H1 (cell line): Measurements from ENCODE around the gene KRT81. TPM values are rescaled to one million over a fixed set of nuclear protein-coding genes. Genes with fewer than 3 reads are reported as not detected.

Experiments
- CTCF ChIA-PET: fragments of 300-600 bp; sonication (Branson Sonifier 250); formaldehyde crosslinking; loops from one replicate; lab custom pipeline; 2021; ENCODE audit not compliant: partially characterized antibody; lab: Charles Lee
- POLR2A ChIA-PET: fragments of 300-600 bp; sonication (Branson Sonifier 250); formaldehyde crosslinking; loops from one replicate; lab custom pipeline; 2021; ENCODE audit warnings: inconsistent platforms; ENCODE audit not compliant: partially characterized antibody; lab: Charles Lee
- DNase-seq, 2 experiments: peaks; one replicate each; pipeline versions ENCODE4 v3.0.0 to v3.0.0-alpha.2; 2010 to 2022; ENCODE audit warnings: low spot score in 2 of 2, low read depth in 1 of 2, mixed read lengths in 1 of 2
- FAIRE-seq: peaks from 2 replicates; lab custom pipeline; 2011; peaks lifted over from hg19 to GRCh38; lab: Jason Lieb, UNC
- H2AFZ ChIP-seq: 2 replicates; pipeline ENCODE4 v1.8.1; 2012; ENCODE audit warnings: low read length, inconsistent platforms
- H2AK5ac ChIP-seq: 2 replicates; pipeline ENCODE4 v1.6.1; 2013; ENCODE audit warnings: low read depth, low read length
- H2BK120ac ChIP-seq: replicated peaks from 2 replicates; pipeline ENCODE3; 2013; ENCODE audit warnings: low read depth, low read length, inconsistent platforms
- H2BK12ac ChIP-seq: 2 replicates; pipeline ENCODE4 v1.6.1; 2013; ENCODE audit warnings: low read depth, low read length
- H2BK15ac ChIP-seq: 2 replicates; pipeline ENCODE4 v1.6.1; 2013; ENCODE audit warnings: low read length
- H2BK20ac ChIP-seq: 2 replicates; pipeline ENCODE4 v1.6.1; 2013; ENCODE audit warnings: low read length
- H2BK5ac ChIP-seq: 2 replicates; pipeline ENCODE4 v1.6.1; 2013; ENCODE audit warnings: low read depth, low read length
- H3K14ac ChIP-seq: 2 replicates; pipeline ENCODE4 v1.6.1; 2013; ENCODE audit warnings: inconsistent platforms; ENCODE audit not compliant: insufficient read length
- H3K18ac ChIP-seq: 2 replicates; pipeline ENCODE4 v1.6.1; 2013; ENCODE audit warnings: low read length; ENCODE audit errors: extremely low read depth
- H3K23ac ChIP-seq: 2 replicates; pipeline ENCODE4 v1.6.1; 2013; ENCODE audit warnings: inconsistent platforms; ENCODE audit not compliant: insufficient read length
- H3K23me2 ChIP-seq: 2 replicates; pipeline ENCODE4 v1.6.1; 2013; ENCODE audit warnings: low read depth, low read length
- H3K27ac ChIP-seq: 2 replicates; pipeline ENCODE4 v1.6.1; 2011; ENCODE audit warnings: low read depth, low read length, inconsistent platforms
- H3K27me3 ChIP-seq, 4 experiments: replicated peaks in 1 of 4; 1 replicate in 1 of 4; 2 replicates in 3 of 4; pipeline versions ENCODE4 v1.6.1 to v1.8.1; 2011 to 2013; ENCODE audit warnings: low read length in 3 of 4, mild to moderate bottlenecking in 3 of 4, inconsistent platforms in 2 of 4, mixed read lengths in 2 of 4, moderate library complexity in 1 of 4; ENCODE audit not compliant: control insufficient read depth in 3 of 4, insufficient read depth in 3 of 4; ENCODE audit errors: extremely low read depth in 1 of 4
- H3K36me3 ChIP-seq, 4 experiments: 2 replicates each; pipeline versions ENCODE4 v1.6.1 to v1.8.1; 2011 to 2013; ENCODE audit warnings: mild to moderate bottlenecking in 4 of 4, low read length in 3 of 4, moderate library complexity in 2 of 4, control low read depth in 1 of 4, inconsistent platforms in 1 of 4; ENCODE audit not compliant: insufficient read depth in 4 of 4, control insufficient read depth in 2 of 4
- H3K4ac ChIP-seq: replicated peaks from 2 replicates; pipeline ENCODE3; 2013; ENCODE audit warnings: low read length, low read depth, mixed read lengths, inconsistent platforms; ENCODE audit not compliant: insufficient read length
- H3K4me1 ChIP-seq, 4 experiments: replicated peaks in 1 of 4; 1 replicate in 1 of 4; 2 replicates in 3 of 4; pipeline versions ENCODE4 v1.6.1 to v1.8.1; 2011 to 2013; ENCODE audit warnings: low read length in 3 of 4, inconsistent platforms in 2 of 4, mixed read lengths in 1 of 4; ENCODE audit not compliant: insufficient read depth in 4 of 4, control insufficient read depth in 3 of 4
- H3K4me2 ChIP-seq, 2 experiments: 2 replicates each; pipeline versions ENCODE4 v1.6.1 to v1.8.1; 2011 to 2013; ENCODE audit warnings: low read depth in 2 of 2, low read length in 2 of 2, control low read depth in 1 of 2, inconsistent platforms in 1 of 2, mild to moderate bottlenecking in 1 of 2; ENCODE audit not compliant: insufficient read depth in 1 of 2
- H3K4me3 ChIP-seq, 4 experiments: fragments of 200-600, 300-600 bp in 1 of 4; sonication (generic), shearing (Covaris generic), sonication (Bioruptor Twin) in 1 of 4; 2 replicates each; pipeline versions ENCODE4 v1.5.1 to v1.8.1; 2011 to 2016; ENCODE audit warnings: low read length in 4 of 4, low read depth in 3 of 4, control low read depth in 2 of 4, inconsistent platforms in 2 of 4, mild to moderate bottlenecking in 2 of 4, mixed read lengths in 1 of 4, moderate library complexity in 1 of 4; ENCODE audit not compliant: insufficient read depth in 2 of 4; ENCODE audit errors: extremely low read depth in 1 of 4
- H3K56ac ChIP-seq: replicated peaks from 2 replicates; pipeline ENCODE3; 2013; ENCODE audit warnings: low read depth, mild to moderate bottlenecking, mixed read lengths, low read length, inconsistent platforms; ENCODE audit not compliant: insufficient read length
- H3K79me1 ChIP-seq: 2 replicates; pipeline ENCODE4 v1.6.1; 2013; ENCODE audit warnings: low read depth, low read length, control low read depth
- H3K79me2 ChIP-seq, 2 experiments: 2 replicates each; pipeline versions ENCODE4 v1.6.1 to v1.8.1; 2012 to 2013; ENCODE audit warnings: low read length in 2 of 2, mild to moderate bottlenecking in 2 of 2, inconsistent platforms in 1 of 2; ENCODE audit not compliant: insufficient read depth in 2 of 2, control insufficient read depth in 1 of 2
- H3K9ac ChIP-seq, 4 experiments: replicated peaks in 1 of 4; 1 replicate in 1 of 4; 2 replicates in 3 of 4; pipeline versions ENCODE4 v1.6.1 to v1.8.1; 2011 to 2013; ENCODE audit warnings: low read depth in 3 of 4, low read length in 3 of 4, control low read depth in 2 of 4, mild to moderate bottlenecking in 2 of 4, moderate library complexity in 2 of 4, inconsistent platforms in 1 of 4; ENCODE audit errors: extremely low read depth in 1 of 4
- H3K9me3 ChIP-seq, 2 experiments: 2 replicates each; pipeline versions ENCODE4 v1.6.1 to v1.8.1; 2012 to 2013; ENCODE audit warnings: mild to moderate bottlenecking in 2 of 2, moderate library complexity in 2 of 2, control low read depth in 1 of 2, inconsistent platforms in 1 of 2, low read depth in 1 of 2, low read length in 1 of 2, mixed read lengths in 1 of 2; ENCODE audit not compliant: insufficient read depth in 2 of 2
- H4K20me1 ChIP-seq, 2 experiments: replicated peaks in 1 of 2; 2 replicates each; pipeline versions ENCODE3 to v1.8.1; 2011 to 2013; ENCODE audit warnings: inconsistent platforms in 2 of 2, low read length in 2 of 2, mild to moderate bottlenecking in 1 of 2; ENCODE audit not compliant: insufficient read depth in 2 of 2, control insufficient read depth in 1 of 2
- H4K5ac ChIP-seq: 2 replicates; pipeline ENCODE4 v1.6.1; 2013; ENCODE audit warnings: low read length, low read depth, mixed read lengths, inconsistent platforms; ENCODE audit not compliant: insufficient read length
- H4K8ac ChIP-seq: 2 replicates; pipeline ENCODE4 v1.8.0; 2013; ENCODE audit warnings: mild to moderate bottlenecking, moderate library complexity, low read length, inconsistent platforms; ENCODE audit not compliant: insufficient read depth; ENCODE audit errors: extremely low read depth
- H4K91ac ChIP-seq: replicated peaks from 2 replicates; pipeline ENCODE3; 2013; ENCODE audit warnings: low read length, mixed read lengths, inconsistent platforms; ENCODE audit not compliant: insufficient read length
- CTCF ChIP-seq, 3 experiments: IDR thresholded peaks; 1 replicate in 2 of 3; 2 replicates in 1 of 3; pipeline versions ENCODE4 v1.5.1 to v1.6.1; 2011; ENCODE audit warnings: low read length in 3 of 3, mild to moderate bottlenecking in 3 of 3, inconsistent platforms in 2 of 3, low read depth in 1 of 3, moderate library complexity in 1 of 3; ENCODE audit not compliant: insufficient read depth in 1 of 3; ENCODE audit errors: control extremely low read depth in 1 of 3
- EP300 ChIP-seq, 2 experiments: IDR thresholded peaks; 1 replicate in 1 of 2; 2 replicates in 1 of 2; pipeline ENCODE4 v1.6.1; 2011 to 2012; ENCODE audit warnings: low read depth in 2 of 2, low read length in 2 of 2, mild to moderate bottlenecking in 2 of 2, borderline replicate concordance in 1 of 2, inconsistent platforms in 1 of 2, moderate library complexity in 1 of 2
- GABPA ChIP-seq: IDR thresholded peaks from 2 replicates; pipeline ENCODE4 v1.6.1; 2011; ENCODE audit warnings: mild to moderate bottlenecking, low read length, moderate library complexity, borderline replicate concordance; ENCODE audit not compliant: insufficient read depth
- HDAC2 ChIP-seq, 2 experiments: fragments of 300-600 bp in 1 of 2; sonication (generic) in 1 of 2; IDR thresholded peaks; 2 replicates each; pipeline ENCODE4 v1.6.1; 2011 to 2012; ENCODE audit warnings: low read depth in 2 of 2, low read length in 2 of 2, mild to moderate bottlenecking in 2 of 2, moderate library complexity in 2 of 2, borderline replicate concordance in 1 of 2, inconsistent platforms in 1 of 2
- KDM4A ChIP-seq: IDR thresholded peaks from one replicate; pipeline ENCODE4 v1.7.1; 2012; ENCODE audit warnings: low read depth, mild to moderate bottlenecking, moderate library complexity, low read length, inconsistent platforms; ENCODE audit not compliant: severe bottlenecking
- MAX ChIP-seq: IDR thresholded peaks from 2 replicates; pipeline ENCODE4 v1.6.1; 2012; ENCODE audit warnings: inconsistent platforms
- POLR2AphosphoS5 ChIP-seq: IDR thresholded peaks from 2 replicates; pipeline ENCODE4 v1.6.1; 2011; ENCODE audit warnings: low read depth, low read length
- POU5F1 ChIP-seq: IDR thresholded peaks from 2 replicates; pipeline ENCODE4 v1.6.1; 2011; ENCODE audit warnings: low read depth, mild to moderate bottlenecking, low read length, moderate library complexity
- SIX5 ChIP-seq: IDR thresholded peaks from 2 replicates; pipeline ENCODE4 v1.6.1; 2011; ENCODE audit warnings: mild to moderate bottlenecking, low read depth, low read length
- TCF12 ChIP-seq: IDR thresholded peaks from 2 replicates; pipeline ENCODE4 v1.6.1; 2011; ENCODE audit warnings: low read depth, mild to moderate bottlenecking, low read length
- WGBS, 2 experiments: shearing (Covaris generic) in 1 of 2; methylation state at CpG; one replicate each; pipeline versions ENCODE4 v1.1.6 to v1.1.7; 2013 to 2015; ENCODE audit warnings: low lambda C conversion rate in 2 of 2, mixed read lengths in 2 of 2, inconsistent platforms in 1 of 2, low coverage in 1 of 2, missing lambda C conversion rate in 1 of 2; ENCODE audit not compliant: insufficient replicate concordance in 2 of 2, insufficient coverage in 1 of 2, insufficient read length in 1 of 2; ENCODE audit errors: extremely low coverage in 1 of 2, missing lambda C conversion rate in 1 of 2; 5-methylcytosine and 5-hydroxymethylcytosine counted together
- polyA plus RNA-seq, 7 experiments: library from polyadenylated mRNA; depleted of rRNA in 3 of 7; stranded (reverse) in 5 of 7; unstranded in 2 of 7; fragments of >200 nt in 5 of 7; fragments of 200-250 nt in 2 of 7; gene quantifications; 1 replicate in 5 of 7; 2 replicates in 1 of 7; 4 replicates in 1 of 7; pipeline versions ENCODE4 v1.2.1 to v1.2.3, GENCODE V29; 2011 to 2013; ENCODE audit warnings: missing spikeins in 2 of 7, mixed read lengths in 2 of 7
- total RNA-seq: library from RNA; stranded (reverse); fragmentation: NEBNext Ultra II Directional; extraction: Animal tissue kit (Norgen Biotek cat#: 25700); gene quantifications from 2 replicates; pipeline ENCODE4 v1.2.1, GENCODE V29; 2021

The KRT81 gene
- total and polyA plus RNA-seq, 2 of the 8 experiments (the other 6 are each of a cell fraction or from before 2014, with no cell fraction given) = not detected

- Histone ChIP-seq H4K5ac (no peak overlapping the region), H3K9me3 (no peaks in the 10 kb centered on the region), H3K4ac (no peak overlapping the region), H2BK20ac (no peak overlapping the region), H4K8ac (no peak overlapping the region), H4K20me1 (no peaks in the 10 kb centered on the region), H2AFZ (no peak overlapping the region), H3K36me3 (no peaks in the 10 kb centered on the region), H4K91ac (no peak overlapping the region), H3K27me3 (no peaks in the 10 kb centered on the region; a peak in 1 of 7 replicates), H3K23me2 (no peaks in the 10 kb centered on the region), H2BK15ac (no peak overlapping the region), H3K18ac (no peak overlapping the region), H3K9ac (no peak overlapping the region), H3K56ac (no peak overlapping the region), H2BK120ac (no peak overlapping the region), H3K4me3 (no peak overlapping the region), H3K79me2 (no peaks in the 10 kb centered on the region), H3K4me1 (no peaks in the 10 kb centered on the region), H3K27ac (no peak overlapping the region), H2AK5ac (no peak overlapping the region), H3K4me2 (no peak overlapping the region), H2BK12ac (no peak overlapping the region), H3K79me1 (no peaks in the 10 kb centered on the region), H3K14ac (no peak overlapping the region), H2BK5ac (no peak overlapping the region), H3K23ac (no peak overlapping the region)
- WGBS, 2 experiments = 93% methylated on average over 3 of the region's 3 CpGs; no CpG with 5 or more reads in 1 of the 2 experiments
- ChIA-PET CTCF (interaction anchor here (0.8 to 7.0 kb wide), 8 partner anchors 9 to 48 kb away, joined by 3 to 87 read pairs (median 5); partner anchors contain the start of gene KRT86), POLR2A (no interaction called here)
- DNase-seq = no peak
- no peak for FAIRE-seq
- no peak for TF ChIP-seq HDAC2 (IDR thresholded peaks at IDR 0.05; ENCODE audit: borderline replicate concordance in 1 of 2, low read depth in 2 of 2, low read length in 2 of 2)
- no peak for TF ChIP-seq GABPA
- TF ChIP-seq MAX = no peak
- TF ChIP-seq KDM4A = no peak
- no peak for TF ChIP-seq EP300 (IDR thresholded peaks at IDR 0.05; ENCODE audit: borderline replicate concordance in 1 of 2, low read depth in 2 of 2, low read length in 2 of 2)
- no peak for TF ChIP-seq TCF12
- TF ChIP-seq SIX5 = no peak
- no peak for TF ChIP-seq POLR2AphosphoS5
- TF ChIP-seq POU5F1 = no peak
- TF ChIP-seq CTCF (IDR thresholded peaks at IDR 0.05; ENCODE audit: control extremely low read depth in 1 of 3, insufficient read depth in 1 of 3, low read depth in 1 of 3, low read length in 3 of 3) = no peak
Measured at GRCh38 chr12:52267699-52268098, 23.6 kb downstream of the KRT81 start.
